GM19455 (cell line): ENCODE results near the gene AZIN2.

ENCODE experiments used
- ATAC-seq: cut with Tn5 transposase; IDR thresholded peaks from one replicate; pipeline ENCODE4 v1.9.1; 2021; ENCODE audit not compliant: unreplicated experiment

The AZIN2 gene

DNA sequence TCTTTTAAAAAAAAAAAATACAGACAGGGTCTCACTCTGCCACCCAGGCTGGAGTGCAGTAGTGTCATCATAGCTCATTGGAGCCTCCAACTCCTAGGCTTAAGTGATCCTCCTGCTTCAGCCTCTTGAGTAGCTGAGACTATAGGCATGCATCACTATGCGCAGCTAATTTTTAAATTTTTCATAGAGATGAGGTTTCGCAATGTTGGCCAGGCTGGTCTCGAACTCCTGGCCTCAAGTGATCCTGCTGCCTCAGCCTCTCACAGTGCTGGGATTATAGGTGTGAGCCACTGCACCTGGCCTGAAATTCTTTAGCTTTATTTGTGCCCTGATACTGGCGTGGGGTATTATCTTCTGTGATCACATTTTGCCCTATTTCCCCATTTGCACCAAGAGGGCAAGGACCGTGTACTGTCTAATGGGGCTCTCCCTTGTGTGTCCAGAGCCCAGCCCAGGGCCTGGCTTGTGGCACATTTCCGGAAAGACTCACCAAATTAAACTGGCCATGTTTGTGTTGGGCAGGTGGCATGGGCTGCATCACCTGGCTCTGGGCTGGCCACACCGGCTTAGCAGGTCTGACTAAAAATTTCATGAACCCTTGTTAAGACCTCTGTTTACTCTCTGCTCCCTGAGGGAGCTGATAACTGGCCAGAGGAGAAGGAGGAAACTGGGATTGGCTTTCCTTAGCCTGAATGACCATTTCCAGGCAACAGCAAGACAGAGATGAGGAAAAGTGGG is 68.7 kb downstream of the AZIN2 start:
- no peak for ATAC-seq

GRCh38 chr1:33150522-33150921 is 69.6 kb downstream of the AZIN2 start:
- ATAC-seq: no peak

GRCh38 chr1:33151116-33151515 is 70.2 kb downstream of the AZIN2 start:
- ATAC-seq: no peak

- ATAC-seq: no peak
These were observed 71.9 kb downstream of the AZIN2 start for GRCh38 chr1:33152685-33153432.

GRCh38 chr1:33153650-33154049 is 72.7 kb downstream of the AZIN2 start:
- no peak for ATAC-seq

DNA sequence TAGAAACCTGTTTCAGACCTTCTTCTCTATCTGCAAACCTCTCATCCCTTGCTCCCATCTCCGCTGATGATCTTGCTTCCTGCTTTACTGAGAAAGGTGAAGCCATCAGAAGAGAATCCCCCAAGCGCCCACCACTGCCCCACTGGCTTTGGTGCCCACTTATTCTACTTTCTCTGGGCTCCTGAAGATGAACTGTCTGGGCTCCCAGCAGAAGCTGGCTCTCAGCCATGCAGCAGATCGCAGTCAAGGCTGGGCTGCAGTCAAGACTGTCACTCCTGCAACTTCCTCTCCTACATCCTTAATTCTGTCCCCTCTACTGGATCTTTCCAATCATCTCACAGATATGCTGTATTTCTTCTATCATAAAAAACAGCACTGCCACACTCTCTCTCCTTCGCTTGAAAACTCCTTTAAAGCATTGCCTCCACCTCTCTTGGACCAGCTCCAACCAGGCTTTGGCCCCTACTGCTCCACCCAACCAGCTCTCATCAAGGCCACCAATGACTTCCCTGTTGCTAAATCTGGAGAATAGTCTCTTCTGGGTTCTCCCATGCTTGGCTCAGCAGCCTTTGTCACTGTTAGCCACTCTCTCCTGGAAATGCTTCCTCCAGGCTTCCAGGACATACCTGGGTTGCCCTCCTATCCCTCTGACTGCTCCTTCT is 75.1 kb downstream of the AZIN2 start:
- ATAC-seq: no peak

- no peak for ATAC-seq
These were observed 76.2 kb downstream of the AZIN2 start for GRCh38 chr1:33157131-33157530.

DNA sequence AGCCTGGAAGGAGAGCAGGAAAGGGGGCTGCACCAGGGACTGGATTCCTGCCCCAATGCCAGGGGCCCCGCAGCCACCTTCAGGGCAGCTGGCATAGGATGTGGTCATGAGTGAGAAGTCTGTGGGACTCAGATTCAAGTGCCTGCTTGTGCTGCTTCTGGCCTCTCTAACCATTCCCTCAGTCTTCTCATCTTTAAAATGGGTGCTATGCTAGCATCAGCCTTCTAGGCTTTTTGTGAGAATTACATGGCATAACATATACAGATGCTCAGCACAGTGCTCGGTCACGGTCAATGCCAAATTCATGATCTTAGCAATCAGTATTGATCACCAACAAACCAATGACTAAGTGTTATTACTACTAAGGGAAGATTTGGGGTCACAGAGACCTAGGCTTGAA is 77.4 kb downstream of the AZIN2 start:
- no peak for ATAC-seq

DNA sequence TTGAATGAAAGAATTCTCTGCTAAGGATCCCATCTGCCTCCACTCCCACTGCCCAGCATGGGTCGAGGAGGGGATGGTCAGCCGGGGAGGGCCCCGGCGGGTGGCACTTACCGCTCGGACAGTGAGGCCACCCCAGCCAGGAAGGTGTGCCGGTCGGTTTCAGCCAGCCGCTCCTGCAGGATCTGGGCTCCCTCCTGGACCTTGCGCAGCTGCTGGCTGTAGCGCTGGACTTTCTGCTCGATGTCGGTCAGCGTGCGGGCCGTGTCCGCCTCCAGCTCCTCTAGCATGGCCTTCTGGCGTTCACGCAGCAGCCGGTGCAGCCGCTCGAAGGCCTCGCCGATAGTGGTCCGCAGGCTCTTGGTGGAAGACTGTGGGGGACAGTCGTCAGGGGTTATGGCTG is 78.6 kb downstream of the AZIN2 start:
- ATAC-seq: no peak

GRCh38 chr1:33161061-33161681 is 80.2 kb downstream of the AZIN2 start:
- no peak for ATAC-seq

- ATAC-seq: no peak
These were observed 81.2 kb downstream of the AZIN2 start for GRCh38 chr1:33162141-33162540.

- no peak for ATAC-seq
These were observed 82.9 kb downstream of the AZIN2 start for GRCh38 chr1:33163621-33164519.

GRCh38 chr1:33165209-33165608 is 84.3 kb downstream of the AZIN2 start:
- no peak for ATAC-seq

GRCh38 chr1:33165809-33166208 is 84.9 kb downstream of the AZIN2 start:
- no peak for ATAC-seq

DNA sequence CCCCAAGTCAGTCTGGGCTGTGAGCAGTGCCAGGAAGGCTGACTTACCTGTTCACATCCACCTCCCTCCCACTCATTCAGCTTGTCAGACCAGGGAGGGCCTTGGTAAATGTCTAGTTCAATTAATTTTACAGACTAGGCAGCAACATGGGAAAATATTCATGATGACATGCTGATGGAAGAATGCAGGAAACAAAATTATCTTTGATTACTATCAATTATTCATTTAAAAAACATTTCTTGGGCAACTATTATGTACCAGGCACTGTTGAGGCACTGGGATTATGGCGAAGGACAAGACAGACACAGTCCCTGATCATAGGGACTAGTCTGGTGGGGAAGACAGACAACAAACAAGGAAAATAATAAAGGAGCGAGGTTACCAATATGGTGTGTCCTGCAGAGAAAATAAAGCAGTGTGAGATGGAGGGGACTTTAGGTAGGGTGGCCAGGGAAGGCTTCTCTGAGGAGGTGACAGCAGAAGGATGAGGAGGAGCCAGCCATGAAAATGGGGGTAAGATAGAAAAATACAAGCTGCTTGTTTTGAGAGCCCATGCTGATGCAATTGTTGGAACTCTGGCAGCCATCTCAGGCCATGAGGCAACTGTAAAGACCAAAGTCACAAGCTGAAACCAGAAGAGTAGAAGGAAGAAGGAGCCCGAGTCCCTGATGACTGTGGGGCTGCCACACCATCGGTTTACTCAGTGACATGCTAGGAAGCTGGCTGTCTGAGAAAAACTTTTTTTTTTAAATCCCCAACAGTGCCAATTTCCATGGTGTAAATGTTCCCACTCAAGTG is 86.9 kb downstream of the AZIN2 start:
- no peak for ATAC-seq

DNA sequence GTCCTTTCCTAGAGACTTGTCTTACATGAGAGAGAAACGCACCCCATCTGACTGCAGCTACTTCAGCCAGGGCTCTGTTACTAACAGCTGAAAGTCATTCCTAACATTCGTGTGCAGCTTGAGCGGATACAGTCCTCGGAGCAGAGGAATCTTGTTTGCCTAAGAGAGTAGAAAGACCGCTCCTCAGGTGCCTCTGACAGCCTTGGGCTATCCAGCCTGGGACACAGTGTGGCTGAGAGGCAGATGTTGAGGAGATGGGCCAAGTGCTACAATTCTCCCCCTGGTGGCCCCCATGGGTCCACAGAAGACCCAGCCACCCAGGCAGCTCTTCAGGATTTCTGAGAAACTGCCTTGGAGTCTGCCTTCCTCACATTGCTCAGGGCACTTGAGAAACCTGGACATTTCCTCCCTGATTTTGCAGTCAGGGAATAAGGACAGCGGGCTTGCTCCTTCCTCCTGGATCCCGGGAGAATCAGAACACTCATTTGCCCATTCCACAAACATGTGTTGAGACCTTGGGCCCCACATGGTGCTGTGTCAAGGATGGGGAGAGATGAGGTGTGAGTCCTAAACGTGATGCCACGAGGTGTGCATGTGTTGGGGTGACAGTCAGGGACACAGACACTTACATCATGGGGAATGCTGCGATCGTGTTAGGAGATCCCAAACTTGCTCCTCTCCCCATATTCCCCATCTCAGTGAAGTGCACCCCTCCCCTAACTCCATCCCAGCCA is 87.8 kb downstream of the AZIN2 start:
- no peak for ATAC-seq

DNA sequence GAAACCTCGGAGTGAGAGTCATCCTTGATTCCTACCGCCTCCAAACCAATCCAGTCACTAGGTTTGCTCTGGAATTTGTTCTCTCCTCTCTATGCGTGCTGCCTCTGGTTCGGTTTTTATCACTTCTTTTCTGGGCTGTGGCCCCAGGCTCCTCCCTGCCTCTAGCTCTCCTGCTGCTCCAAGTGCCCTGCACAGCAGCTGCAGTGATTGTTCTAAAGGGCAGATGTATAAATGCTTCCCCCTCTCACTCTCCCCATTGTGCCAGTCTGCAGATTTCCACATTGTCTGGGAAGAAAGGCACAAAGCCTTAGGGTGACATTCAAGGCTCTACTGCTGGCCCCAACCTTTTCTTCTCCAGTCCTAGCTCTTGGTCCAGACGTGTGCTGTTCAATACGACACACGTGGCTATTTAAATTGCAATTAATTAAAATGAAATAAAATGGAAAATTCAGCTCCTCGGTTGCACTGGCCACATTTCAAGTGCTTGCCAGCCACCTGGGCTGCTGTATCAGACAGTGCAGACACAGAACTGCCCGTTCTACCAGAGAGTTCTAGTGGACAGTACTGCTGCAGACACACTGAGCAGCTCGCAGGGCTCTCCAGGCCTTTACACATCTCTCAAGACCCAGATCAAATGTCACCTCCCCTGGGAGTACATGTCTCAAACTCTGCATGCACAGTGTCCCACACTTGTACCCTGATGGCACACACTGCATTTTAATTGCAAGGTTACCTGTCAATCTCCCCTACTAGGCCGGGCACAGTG is 88.5 kb downstream of the AZIN2 start:
- ATAC-seq: no peak
